ENCODE data around the gene CYP24A1. TPM values are rescaled to one million over a fixed set of nuclear protein-coding genes. Genes with fewer than 3 reads are reported as not detected.

The CYP24A1 gene
- total and polyA plus RNA-seq, 2 of the 8 experiments (the other 6 are each of a cell fraction or from before 2014, with no cell fraction given) = not detected

DNA sequence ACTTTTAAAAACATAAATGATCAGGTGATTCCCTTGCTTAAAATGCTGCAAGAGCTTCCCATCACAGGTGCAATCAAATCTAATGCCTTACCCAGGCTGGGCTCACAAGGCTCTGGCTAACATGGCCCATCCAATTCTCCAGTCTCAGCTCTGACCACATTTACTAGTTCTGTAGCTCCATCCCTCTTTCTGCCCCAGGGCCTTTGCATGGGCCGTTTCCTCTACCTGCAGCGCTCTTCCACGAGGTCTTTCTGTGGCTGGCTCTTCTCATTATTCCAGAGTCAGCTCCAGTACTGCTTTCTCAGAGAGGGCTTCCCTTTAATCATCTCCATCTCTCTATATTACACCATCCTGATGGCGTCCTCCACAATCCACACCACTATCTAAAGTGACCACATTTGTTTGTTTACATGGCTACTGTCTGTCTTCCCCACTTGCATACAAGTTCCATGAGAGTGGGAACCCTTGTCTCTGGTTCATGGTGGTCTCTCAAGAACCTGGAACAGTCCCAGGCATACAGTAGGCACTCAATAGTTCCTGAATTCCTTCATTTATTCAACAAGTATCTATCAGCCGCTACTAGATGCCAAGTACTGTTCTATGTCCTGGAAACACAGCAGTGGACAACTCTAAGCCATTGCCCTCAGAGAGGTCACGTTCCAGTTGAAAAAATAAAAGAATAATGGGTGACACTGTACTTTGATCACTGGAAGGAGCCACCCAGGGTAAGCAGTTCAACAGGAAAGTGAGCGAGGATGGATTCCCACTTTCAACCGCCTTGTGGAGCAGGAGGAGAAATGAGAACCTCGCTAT lies 12.6 kb downstream of the CYP24A1 start:
- ChIA-PET CTCF (ENCODE audit: partially characterized antibody) (interaction anchor here (1.0 kb wide), 1 partner anchor 14 kb away, joined by 3 read pairs; no protein-coding TSS in a partner anchor), POLR2A (ENCODE audit: partially characterized antibody) (no interaction called here)
- Histone ChIP-seq H2BK12ac (ENCODE audit: low read depth, low read length) (no peak overlapping the region), H2AK5ac (ENCODE audit: low read depth, low read length) (no peak overlapping the region), H3K4me1 (replicated peaks in 1 of 4; ENCODE audit: control insufficient read depth in 3 of 4, insufficient read depth in 4 of 4, low read length in 3 of 4) (0 out of 7 replicates have a peak, but pooled peaks cover 0 to 5% (median 0%) of the 10 kb centered on the region in 4 experiments), H2BK120ac (replicated peaks; ENCODE audit: low read depth, low read length) (no peak overlapping the region), H3K36me3 (ENCODE audit: control insufficient read depth in 2 of 4, insufficient read depth in 4 of 4, low read length in 3 of 4) (no peaks in the 10 kb centered on the region), H3K14ac (ENCODE audit: insufficient read length) (no peak overlapping the region), H3K4me3 (ENCODE audit: extremely low read depth in 1 of 4, insufficient read depth in 2 of 4, low read depth in 3 of 4, low read length in 4 of 4) (no peak overlapping the region), H3K4me2 (ENCODE audit: insufficient read depth in 1 of 2, low read depth in 2 of 2, low read length in 2 of 2) (no peak overlapping the region), H3K9me3 (ENCODE audit: insufficient read depth in 2 of 2, low read depth in 1 of 2, low read length in 1 of 2) (peaks cover 0 to 4% of the 10 kb centered on the region in 2 experiments; a peak in 1 of 4 replicates), H2BK20ac (ENCODE audit: low read length) (no peak overlapping the region), H3K9ac (replicated peaks in 1 of 4; ENCODE audit: extremely low read depth in 1 of 4, low read depth in 3 of 4, low read length in 3 of 4) (no peak overlapping the region), H3K27ac (ENCODE audit: low read depth, low read length) (no peak overlapping the region), H3K56ac (replicated peaks; ENCODE audit: insufficient read length, low read depth, low read length) (no peak overlapping the region), H3K79me2 (ENCODE audit: control insufficient read depth in 1 of 2, insufficient read depth in 2 of 2, low read length in 2 of 2) (no peaks in the 10 kb centered on the region), H3K23me2 (ENCODE audit: low read depth, low read length) (no peaks in the 10 kb centered on the region), H2BK15ac (ENCODE audit: low read length) (no peak overlapping the region), H3K18ac (ENCODE audit: extremely low read depth, low read length) (no peak overlapping the region), H3K27me3 (replicated peaks in 1 of 4; ENCODE audit: control insufficient read depth in 3 of 4, extremely low read depth in 1 of 4, insufficient read depth in 3 of 4, low read length in 3 of 4) (no peaks in the 10 kb centered on the region), H2BK5ac (ENCODE audit: low read depth, low read length) (no peak overlapping the region), H2AFZ (ENCODE audit: low read length) (no peak overlapping the region), H4K91ac (replicated peaks; ENCODE audit: insufficient read length, low read length) (no peak overlapping the region), H3K23ac (ENCODE audit: insufficient read length) (no peak overlapping the region), H4K5ac (ENCODE audit: insufficient read length, low read depth, low read length) (no peak overlapping the region), H4K20me1 (replicated peaks in 1 of 2; ENCODE audit: control insufficient read depth in 1 of 2, insufficient read depth in 2 of 2, low read length in 2 of 2) (no peaks in the 10 kb centered on the region), H3K4ac (replicated peaks; ENCODE audit: insufficient read length, low read depth, low read length) (no peak overlapping the region), H4K8ac (ENCODE audit: extremely low read depth, insufficient read depth, low read length) (no peak overlapping the region), H3K79me1 (ENCODE audit: low read depth, low read length) (no peaks in the 10 kb centered on the region)
- DNase-seq (ENCODE audit: low read depth in 1 of 2, low spot score in 2 of 2) = no peak
- FAIRE-seq = no peak
- WGBS, 2 experiments (ENCODE audit: extremely low coverage in 1 of 2, insufficient coverage in 1 of 2, insufficient read length in 1 of 2, insufficient replicate concordance in 2 of 2, low coverage in 1 of 2, low lambda C conversion rate in 2 of 2, missing lambda C conversion rate in 1 of 2) = 86% methylated on average over 9 of the region's 9 CpGs; no CpG with 5 or more reads in 1 of the 2 experiments
- TF ChIP-seq GTF2F1 (IDR thresholded peaks at IDR 0.05; ENCODE audit: borderline replicate concordance, low read depth, low read length) (no peak), NANOG (IDR thresholded peaks at IDR 0.05; ENCODE audit: insufficient read depth, low read depth, low read length, poor library complexity, severe bottlenecking) (no peak), TAF1 (IDR thresholded peaks at IDR 0.05; ENCODE audit: low read depth, low read length) (no peak), FOSL1 (IDR thresholded peaks at IDR 0.05; ENCODE audit: insufficient read depth, low read depth, low read length) (no peak), ASH2L (IDR thresholded peaks at IDR 0.05; ENCODE audit: low read length) (no peak)
- TF ChIP-seq, protein P1, sequence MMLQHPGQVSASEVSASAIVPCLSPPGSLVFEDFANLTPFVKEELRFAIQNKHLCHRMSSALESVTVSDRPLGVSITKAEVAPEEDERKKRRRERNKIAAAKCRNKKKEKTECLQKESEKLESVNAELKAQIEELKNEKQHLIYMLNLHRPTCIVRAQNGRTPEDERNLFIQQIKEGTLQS (IDR thresholded peaks at IDR 0.05; ENCODE audit: insufficient read depth, low read depth, low read length) = no peak
